Stimulated activated naive B cell treated with anti-CD40 and anti-IgM and Interleukin-4, amounts not matched to agents 10 μg/mL and 1 μg/mL and 100 μg/mL, for 72 hours (primary cell): ENCODE results near the gene DSCAML1.
"Not testable (repeated sequence)": the region's sequence is repeated elsewhere in the genome, so short reads cannot be mapped to it uniquely, and the experiment has no call there.

Experiments used
- ATAC-seq, 2 donors: fragments of 150-1000 bp; cut with Tn5 transposase; replicated peaks; 2 replicates each; pipeline ENCODE4 v1.10.0; 2021; ENCODE audit warnings: moderate library complexity in 1 of 2
- DNase-seq: peaks from one replicate; pipeline ENCODE4 v3.0.0; 2021
- H3K27ac Mint-ChIP-seq: one replicate; pipeline ENCODE4 v1.8.0; 2022; ENCODE audit warnings: mild to moderate bottlenecking, mixed read lengths
- H3K27me3 Mint-ChIP-seq, 2 donors: one replicate each; pipeline ENCODE4 v1.8.0; 2022; ENCODE audit warnings: mixed read lengths in 2 of 2
- H3K36me3 Mint-ChIP-seq, 2 donors: one replicate each; pipeline ENCODE4 v1.8.0; 2022; ENCODE audit warnings: mixed read lengths in 2 of 2, mild to moderate bottlenecking in 1 of 2
- H3K4me1 Mint-ChIP-seq, 2 donors: one replicate each; pipeline ENCODE4 v1.8.0; 2022; ENCODE audit warnings: mixed read lengths in 2 of 2, mild to moderate bottlenecking in 1 of 2
- H3K4me3 Mint-ChIP-seq, 2 donors: one replicate each; pipeline ENCODE4 v1.8.0; 2022; ENCODE audit warnings: mild to moderate bottlenecking in 2 of 2, mixed read lengths in 2 of 2, moderate library complexity in 1 of 2
- H3K9me3 Mint-ChIP-seq, 2 donors: one replicate each; pipeline ENCODE4 v1.8.0; 2022; ENCODE audit warnings: mixed read lengths in 2 of 2, mild to moderate bottlenecking in 1 of 2

DSCAML1 gene

DNA sequence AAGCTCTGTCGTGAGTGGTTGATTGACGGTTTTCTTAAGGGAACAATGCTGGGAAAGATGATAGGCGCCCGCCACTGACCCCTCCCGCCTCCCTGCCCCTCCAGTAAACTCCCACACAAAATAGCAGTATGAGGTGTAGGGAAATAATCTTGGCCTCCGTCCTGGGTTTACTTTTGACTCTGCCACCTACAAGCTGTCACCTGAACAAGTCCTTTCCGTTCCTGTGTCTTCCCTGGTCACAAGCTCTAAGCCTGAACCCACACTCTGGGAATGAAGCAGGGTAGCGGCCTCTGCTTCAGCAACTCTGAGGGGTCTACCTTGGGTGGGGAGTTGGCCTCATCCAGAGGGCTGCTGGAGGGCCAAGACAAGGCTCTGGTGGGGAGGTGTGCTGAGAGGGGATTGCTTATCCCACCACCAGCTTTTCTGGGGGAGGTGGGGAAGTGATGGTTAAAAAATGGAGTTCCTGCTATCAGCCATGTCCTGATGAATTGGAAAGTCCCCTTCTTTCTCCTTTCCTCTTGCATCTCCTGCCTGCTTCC, 381.6 kb downstream of the DSCAML1 start:
- Mint-ChIP-seq H3K4me1 (peaks cover 0 to 2% of the 10 kb centered on the region in 2 donors), H3K4me3 (no peak overlapping the region), H3K36me3 (peaks cover 16 to 29% of the 10 kb centered on the region in 2 donors), H3K9me3 (no peaks in the 10 kb centered on the region), H3K27ac (no peak overlapping the region), H3K27me3 (peaks cover 8% of the 10 kb centered on the region in 2 donors)
- ATAC-seq (no peak), DNase-seq (no peak)

GRCh38 chr11:117414724-117415123, 382.3 kb downstream of the DSCAML1 start:
- Mint-ChIP-seq H3K36me3 (peaks cover 20 to 32% of the 10 kb centered on the region in 2 donors), H3K9me3 (no peaks in the 10 kb centered on the region), H3K4me1 (peaks cover 0 to 2% of the 10 kb centered on the region in 2 donors), H3K27me3 (peaks cover 8% of the 10 kb centered on the region in 2 donors), H3K4me3 (no peak overlapping the region), H3K27ac (no peak overlapping the region)
- DNase-seq (no peak), ATAC-seq (no peak)

DNA sequence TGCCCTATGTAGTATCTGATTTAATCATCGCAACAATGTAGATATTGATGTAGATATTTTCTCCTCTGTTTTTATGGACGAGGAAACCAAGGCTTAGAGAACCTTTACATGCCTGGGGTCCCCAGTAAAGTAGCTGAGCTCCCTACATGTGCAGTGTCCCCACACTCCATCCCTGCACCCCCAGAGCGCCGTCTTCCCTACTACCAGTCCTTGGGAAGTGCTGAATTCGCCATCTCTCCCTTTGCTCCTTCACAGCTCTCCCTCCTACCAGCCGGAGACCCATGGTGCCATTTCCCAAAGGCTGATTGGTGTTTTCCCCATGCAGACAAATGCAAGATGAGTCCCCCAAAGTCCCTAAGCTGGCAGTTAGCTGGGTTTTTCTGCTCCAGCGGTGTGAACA, 383.4 kb downstream of the DSCAML1 start:
- peaks cover 28 to 42% of the 10 kb centered on the region in 2 donors for H3K36me3 Mint-ChIP-seq
- H3K4me1 Mint-ChIP-seq: peaks cover 0 to 2% of the 10 kb centered on the region in 2 donors
- ATAC-seq: no peak
- no peaks in the 10 kb centered on the region for H3K9me3 Mint-ChIP-seq
- H3K27me3 Mint-ChIP-seq: peaks cover 8% of the 10 kb centered on the region in 2 donors
- no peak overlapping the region for H3K4me3 Mint-ChIP-seq
- DNase-seq: no peak
- H3K27ac Mint-ChIP-seq: no peak overlapping the region

GRCh38 chr11:117412653-117413275, 384.3 kb downstream of the DSCAML1 start:
- Mint-ChIP-seq H3K36me3 (peaks cover 36 to 51% of the 10 kb centered on the region in 2 donors), H3K27me3 (peaks cover 5 to 6% of the 10 kb centered on the region in 2 donors), H3K9me3 (no peaks in the 10 kb centered on the region), H3K27ac (no peak overlapping the region), H3K4me1 (peaks cover 0 to 2% of the 10 kb centered on the region in 2 donors), H3K4me3 (no peak overlapping the region)
- DNase-seq (no peak), ATAC-seq (no peak)

DNA sequence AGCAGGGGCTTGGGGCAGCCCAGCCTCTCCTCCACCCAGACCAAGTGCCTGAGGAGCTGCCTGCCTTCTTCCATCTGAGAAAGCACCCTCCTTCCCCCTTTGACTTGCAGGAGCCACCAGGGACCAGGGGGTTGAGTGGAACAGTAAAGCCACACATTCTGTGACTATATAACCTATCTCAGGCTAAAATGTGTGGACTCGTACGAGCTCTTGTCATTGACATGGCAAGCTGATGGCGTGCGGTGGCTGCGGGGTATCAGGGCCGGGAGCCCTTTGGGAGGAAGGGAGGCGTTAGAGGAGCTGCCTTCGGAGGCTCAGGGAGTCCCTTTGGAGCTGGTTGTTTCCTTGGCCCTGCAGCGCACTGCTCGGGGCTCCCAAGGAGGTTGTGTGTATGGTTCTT, 384.8 kb downstream of the DSCAML1 start:
- peaks cover 0 to under 1% of the 10 kb centered on the region in 2 donors for H3K27me3 Mint-ChIP-seq
- H3K9me3 Mint-ChIP-seq: no peaks in the 10 kb centered on the region
- peaks cover 0 to 2% of the 10 kb centered on the region in 2 donors for H3K4me1 Mint-ChIP-seq
- peaks cover 37 to 54% of the 10 kb centered on the region in 2 donors for H3K36me3 Mint-ChIP-seq
- DNase-seq: no peak
- H3K4me3 Mint-ChIP-seq: no peak overlapping the region
- no peak for ATAC-seq
- H3K27ac Mint-ChIP-seq: no peak overlapping the region

DNA sequence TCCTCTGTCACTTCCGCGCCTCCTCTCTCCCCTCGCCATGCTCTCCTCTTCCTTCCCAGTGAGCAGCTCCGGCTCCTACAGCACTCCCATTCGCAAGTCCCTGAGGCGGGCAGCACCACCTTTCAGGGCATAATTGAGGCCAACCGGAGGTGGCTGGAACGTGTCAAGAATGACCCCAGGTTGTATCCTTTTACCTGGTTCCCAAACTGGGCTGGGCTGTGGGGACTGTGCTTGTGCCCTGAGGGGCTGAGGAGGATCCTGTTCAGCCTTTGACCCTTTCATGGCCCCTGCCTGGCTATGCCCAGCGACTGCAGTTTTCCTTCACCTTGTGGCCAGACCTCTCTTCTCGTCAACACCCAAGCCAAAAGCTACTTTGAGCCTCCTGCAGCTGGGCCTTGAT, 385.3 kb downstream of the DSCAML1 start:
- H3K36me3 Mint-ChIP-seq: peaks cover 37 to 58% of the 10 kb centered on the region in 2 donors
- ATAC-seq: no peak

GRCh38 chr11:117410861-117411710, 385.9 kb downstream of the DSCAML1 start:
- DNase-seq: no peak
- H3K27ac Mint-ChIP-seq: no peak overlapping the region
- H3K36me3 Mint-ChIP-seq: peaks cover 43 to 65% of the 10 kb centered on the region in 2 donors
- peaks cover 0 to 2% of the 10 kb centered on the region in 2 donors for H3K4me1 Mint-ChIP-seq
- H3K4me3 Mint-ChIP-seq: no peak overlapping the region
- H3K9me3 Mint-ChIP-seq: peaks cover 0 to under 1% of the 10 kb centered on the region in 2 donors
- no peak for ATAC-seq
- H3K27me3 Mint-ChIP-seq: no peaks in the 10 kb centered on the region

More for the DNA sequence above, 385.3 kb downstream of the DSCAML1 start:
- DNase-seq: no peak
- no peak overlapping the region for H3K4me3 Mint-ChIP-seq
- H3K9me3 Mint-ChIP-seq: no peaks in the 10 kb centered on the region
- H3K27me3 Mint-ChIP-seq: no peaks in the 10 kb centered on the region
- H3K27ac Mint-ChIP-seq: no peak overlapping the region
- peaks cover 0 to 2% of the 10 kb centered on the region in 2 donors for H3K4me1 Mint-ChIP-seq

DNA sequence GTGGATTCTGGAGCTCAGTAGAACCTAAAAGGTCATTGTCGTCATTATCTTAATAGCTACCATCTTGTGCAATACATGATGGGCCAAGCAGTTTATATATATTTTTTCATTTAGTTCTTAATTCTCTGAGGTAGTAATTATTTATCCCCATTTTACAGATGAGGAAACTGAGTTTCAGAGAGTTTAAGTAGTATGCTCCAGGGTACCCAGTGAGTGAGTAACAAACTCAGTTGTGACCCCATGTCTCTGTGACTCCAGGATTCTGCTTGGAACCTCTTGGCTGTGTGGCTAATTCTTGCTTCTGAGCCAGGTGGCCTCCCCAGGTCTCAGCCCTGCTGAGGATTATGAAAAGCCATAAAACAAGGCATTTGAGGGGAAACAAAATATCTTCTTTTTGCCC, 386.8 kb downstream of the DSCAML1 start:
- DNase-seq: no peak
- Mint-ChIP-seq H3K4me3 (no peak overlapping the region), H3K9me3 (peaks cover 6 to 7% of the 10 kb centered on the region in 2 donors), H3K4me1 (no peaks in the 10 kb centered on the region), H3K36me3 (peaks cover 52 to 73% of the 10 kb centered on the region in 2 donors), H3K27ac (no peak overlapping the region), H3K27me3 (no peaks in the 10 kb centered on the region)
- no peak for ATAC-seq

DNA sequence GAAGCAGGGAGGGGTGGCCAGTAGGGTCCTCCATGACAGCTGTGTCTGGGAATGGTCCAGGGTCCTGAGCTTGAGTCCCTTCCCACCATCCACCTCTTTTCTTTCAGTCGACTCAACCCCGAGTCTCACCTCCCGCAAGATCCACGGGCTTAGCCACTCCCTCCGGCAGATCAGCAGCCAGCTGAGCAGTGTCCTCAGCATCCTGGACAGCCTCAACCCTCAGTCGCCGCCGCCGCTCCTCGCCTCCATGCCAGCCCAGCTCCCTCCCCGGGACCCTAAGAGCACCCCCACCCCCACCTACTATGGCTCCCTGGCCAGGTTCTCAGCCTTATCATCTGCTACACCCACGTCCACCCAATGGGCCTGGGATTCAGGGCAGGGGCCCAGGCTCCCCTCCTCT, 387.5 kb downstream of the DSCAML1 start:
- DNase-seq: no peak
- Mint-ChIP-seq H3K27me3 (no peaks in the 10 kb centered on the region), H3K4me3 (no peak overlapping the region), H3K9me3 (peaks cover 6 to 7% of the 10 kb centered on the region in 2 donors), H3K4me1 (no peaks in the 10 kb centered on the region), H3K36me3 (peaks cover 59 to 80% of the 10 kb centered on the region in 2 donors), H3K27ac (no peak overlapping the region)
- ATAC-seq: no peak

- Mint-ChIP-seq H3K4me1 (no peaks in the 10 kb centered on the region), H3K4me3 (no peak overlapping the region), H3K27me3 (no peaks in the 10 kb centered on the region), H3K36me3 (peaks cover 67 to 88% of the 10 kb centered on the region in 2 donors), H3K27ac (peak overlapping the region; percentile 9), H3K9me3 (peaks cover 6 to 7% of the 10 kb centered on the region in 2 donors)
- no peak for DNase-seq
- ATAC-seq: no peak
Measured at GRCh38 chr11:117408356-117408755, 388.7 kb downstream of the DSCAML1 start.

DNA sequence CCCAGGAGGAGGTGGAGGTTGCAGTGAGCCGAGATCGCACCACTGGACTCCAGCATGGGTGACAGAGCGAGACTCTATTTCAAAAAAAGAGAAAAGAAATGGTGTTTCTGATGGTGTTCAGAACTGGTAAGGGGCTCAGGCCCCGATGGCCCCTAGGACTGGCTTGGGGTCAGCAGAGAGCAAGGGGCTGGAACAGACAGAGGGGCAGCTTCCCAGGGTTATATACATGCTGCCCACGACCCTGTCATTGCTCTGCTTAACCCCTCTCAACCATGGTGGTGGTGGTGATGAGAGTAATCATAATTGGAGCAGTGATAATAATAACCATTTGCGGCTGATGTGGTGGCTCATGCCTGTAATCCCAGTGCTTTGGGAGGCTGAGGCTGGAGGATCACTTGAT, 390.0 kb downstream of the DSCAML1 start:
- peaks cover 6 to 7% of the 10 kb centered on the region in 2 donors for H3K9me3 Mint-ChIP-seq
- no peak overlapping the region for H3K4me3 Mint-ChIP-seq
- no peak overlapping the region for H3K27ac Mint-ChIP-seq
- no peaks in the 10 kb centered on the region for H3K27me3 Mint-ChIP-seq
- DNase-seq (no peak), ATAC-seq (no peak)
- peaks cover 73 to 88% of the 10 kb centered on the region in 2 donors for H3K36me3 Mint-ChIP-seq
- H3K4me1 Mint-ChIP-seq: peaks cover 0 to 2% of the 10 kb centered on the region in 2 donors

- not testable (repeated sequence) for H3K27ac Mint-ChIP-seq, H3K4me3 Mint-ChIP-seq
- H3K36me3 Mint-ChIP-seq: peaks cover 72 to 85% of the 10 kb centered on the region in 2 donors
Measured at GRCh38 chr11:117405898-117406297, 391.1 kb downstream of the DSCAML1 start.

DNA sequence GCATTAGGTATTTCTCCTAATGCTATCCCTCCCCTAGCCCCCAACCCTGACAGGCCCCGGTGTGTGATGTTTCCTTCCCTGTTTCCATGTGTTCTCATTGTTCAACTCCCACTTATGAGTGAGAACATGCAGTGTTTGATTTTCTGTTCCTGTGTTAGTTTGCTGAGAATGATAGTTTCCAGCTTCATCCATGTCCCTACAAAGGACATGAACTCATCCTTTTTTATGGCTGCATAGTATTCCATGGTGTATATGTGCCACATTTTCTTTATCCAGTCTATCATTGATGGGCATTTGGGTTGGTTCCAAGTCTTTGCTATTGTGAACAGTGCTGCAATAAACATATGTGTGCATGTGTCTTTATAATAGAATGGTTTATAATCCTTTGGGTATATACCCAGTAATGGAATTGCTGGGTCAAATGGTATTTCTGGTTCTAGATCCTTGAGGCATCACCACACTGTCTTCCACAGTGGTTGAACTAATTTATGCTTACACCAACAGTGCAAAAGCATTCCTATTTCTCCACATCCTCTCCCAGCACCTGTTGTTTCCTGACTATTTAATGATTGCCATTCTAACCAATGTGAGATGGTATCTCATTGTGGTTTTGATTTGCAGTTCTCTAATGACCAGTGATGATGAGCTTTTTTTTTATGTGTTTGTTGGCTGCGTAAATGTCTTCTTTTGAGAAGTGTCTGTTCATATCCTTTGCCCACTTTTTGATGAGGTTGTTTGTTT, 397.7 kb downstream of the DSCAML1 start:
- not testable (repeated sequence) for H3K27ac Mint-ChIP-seq

More at GRCh38 chr11:117405898-117406297, 391.1 kb downstream of the DSCAML1 start:
- not testable (repeated sequence) for H3K9me3 Mint-ChIP-seq, ATAC-seq, H3K4me1 Mint-ChIP-seq, DNase-seq, H3K27me3 Mint-ChIP-seq

GRCh38 chr11:117398618-117399017, 398.4 kb downstream of the DSCAML1 start:
- H3K9me3 Mint-ChIP-seq, ATAC-seq, DNase-seq, H3K27me3 Mint-ChIP-seq, H3K4me3 Mint-ChIP-seq, H3K27ac Mint-ChIP-seq: not testable (repeated sequence)
- Mint-ChIP-seq H3K4me1 (peaks cover 14 to 19% of the 10 kb centered on the region in 2 donors), H3K36me3 (peaks cover 83 to 94% of the 10 kb centered on the region in 2 donors)

More for the DNA sequence above, 397.7 kb downstream of the DSCAML1 start:
- H3K27me3 Mint-ChIP-seq, H3K9me3 Mint-ChIP-seq, DNase-seq, H3K4me3 Mint-ChIP-seq, ATAC-seq: not testable (repeated sequence)
- H3K36me3 Mint-ChIP-seq: peaks cover 83 to 94% of the 10 kb centered on the region in 2 donors
- H3K4me1 Mint-ChIP-seq: peaks cover 14 to 19% of the 10 kb centered on the region in 2 donors
